CD4-positive, alpha-beta T cell treated with Interferon gamma for 1 hour (primary cell): ENCODE measurements around the gene NKD1.
"Not testable (repeated sequence)": the region's sequence is repeated elsewhere in the genome, so short reads cannot be mapped to it uniquely, and the experiment has no call there.

ENCODE experiments used
- DNase-seq: peaks from one replicate; pipeline ENCODE4 v3.0.0-alpha.2; 2020

Gene NKD1, protein sequence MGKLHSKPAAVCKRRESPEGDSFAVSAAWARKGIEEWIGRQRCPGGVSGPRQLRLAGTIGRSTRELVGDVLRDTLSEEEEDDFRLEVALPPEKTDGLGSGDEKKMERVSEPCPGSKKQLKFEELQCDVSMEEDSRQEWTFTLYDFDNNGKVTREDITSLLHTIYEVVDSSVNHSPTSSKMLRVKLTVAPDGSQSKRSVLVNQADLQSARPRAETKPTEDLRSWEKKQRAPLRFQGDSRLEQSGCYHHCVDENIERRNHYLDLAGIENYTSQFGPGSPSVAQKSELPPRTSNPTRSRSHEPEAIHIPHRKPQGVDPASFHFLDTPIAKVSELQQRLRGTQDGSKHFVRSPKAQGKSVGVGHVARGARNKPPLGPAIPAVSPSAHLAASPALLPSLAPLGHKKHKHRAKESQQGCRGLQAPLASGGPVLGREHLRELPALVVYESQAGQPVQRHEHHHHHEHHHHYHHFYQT

DNA sequence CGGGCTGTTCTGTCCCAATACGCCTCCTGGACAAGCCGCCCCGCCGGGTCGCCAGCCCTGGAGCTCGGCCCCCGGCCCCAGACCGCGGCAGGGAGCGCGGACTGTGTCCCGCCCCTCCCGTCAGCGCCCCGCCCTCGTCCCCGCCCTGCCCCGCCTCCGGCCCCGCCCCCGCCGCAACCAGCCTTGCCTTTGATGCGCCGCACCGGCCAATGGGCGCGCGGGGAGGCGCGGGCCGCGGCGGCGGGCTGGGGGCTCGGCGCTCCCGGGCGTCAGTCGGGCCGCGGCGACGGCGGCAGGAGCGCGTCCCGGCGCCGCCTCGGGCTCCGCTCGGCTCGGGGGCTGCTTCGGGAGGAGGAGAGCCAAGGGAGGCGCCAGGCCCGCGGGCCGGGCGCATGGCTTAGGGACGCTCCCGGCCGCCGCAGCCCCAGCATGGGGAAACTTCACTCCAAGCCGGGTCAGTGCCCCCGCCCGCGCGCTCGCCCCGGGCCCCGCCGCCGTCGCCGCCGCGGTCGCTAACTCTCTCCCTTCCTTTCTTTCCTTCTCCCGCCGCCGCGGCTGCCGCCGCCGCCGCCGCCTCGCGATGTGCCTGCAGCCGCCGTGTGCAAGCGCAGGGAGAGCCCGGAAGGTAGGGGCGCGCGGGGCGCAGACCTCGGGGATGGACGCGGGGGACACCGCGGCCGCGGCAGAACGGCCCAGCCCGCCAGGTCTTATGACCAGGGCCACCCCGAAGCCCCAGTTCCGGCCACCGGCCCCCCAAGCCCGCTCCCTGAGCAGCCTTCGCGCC, at the start of gene NKD1:
TSS of gene NKD1 (plus strand) at position 272 of the 784 bp plus-strand sequence. CDS start at position 430, 158 bp downstream.
- peak; percentile 70 for DNase-seq

DNA sequence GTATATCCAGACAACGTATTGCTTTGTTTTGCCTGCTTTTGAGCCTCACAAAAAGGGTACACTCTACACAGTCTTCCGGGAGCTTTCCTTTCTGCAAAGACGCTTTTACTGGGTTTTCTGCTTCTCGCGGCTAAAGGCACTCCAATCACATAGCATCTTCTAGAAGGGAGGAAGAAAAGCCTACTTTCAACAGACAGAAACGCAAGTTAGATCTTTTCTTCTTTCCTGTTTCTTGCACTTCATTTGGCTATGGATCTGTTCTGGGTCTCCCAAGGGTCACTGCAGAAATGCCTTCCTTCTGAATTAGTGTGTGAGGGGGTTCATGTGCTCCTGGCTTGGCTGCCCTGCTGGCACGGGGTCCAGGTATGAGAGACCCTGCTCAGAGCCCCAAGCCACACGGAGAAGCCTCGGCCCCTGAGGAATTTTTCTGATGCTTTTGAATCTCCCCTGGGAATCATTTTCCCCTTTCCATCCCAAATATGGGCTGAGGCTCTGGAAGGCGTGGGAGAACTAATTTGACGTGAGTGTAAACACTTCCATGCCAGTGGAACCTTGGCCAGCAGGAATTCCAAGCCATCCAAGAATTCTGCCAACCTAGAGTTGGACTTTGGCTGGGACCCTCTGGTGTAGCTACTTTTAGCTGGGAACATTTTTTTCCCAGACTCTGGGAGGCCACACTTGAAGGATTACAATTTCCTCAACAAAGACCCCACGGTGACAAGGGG, 49.6 kb upstream of the NKD1 start:
- DNase-seq: no peak

DNA sequence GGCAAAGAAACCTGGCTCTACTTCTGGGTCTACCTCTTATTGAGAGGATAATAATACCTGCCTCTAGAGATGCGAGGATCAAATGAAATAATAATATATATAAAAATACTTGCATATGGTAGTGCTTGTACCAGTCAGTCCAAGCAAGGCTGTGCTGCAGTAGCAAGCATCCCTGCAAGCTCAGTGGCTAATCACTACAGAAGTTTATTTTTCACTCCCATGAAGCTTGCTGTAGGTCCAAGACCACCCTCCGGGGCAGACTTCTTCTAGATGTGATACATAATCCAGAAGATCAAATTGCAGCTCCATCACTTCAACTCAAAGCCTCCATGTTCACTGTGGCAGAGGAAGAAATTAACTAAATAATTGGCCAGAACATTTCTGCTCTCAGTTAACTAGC, 48.9 kb upstream of the NKD1 start:
- no peak for DNase-seq

DNA sequence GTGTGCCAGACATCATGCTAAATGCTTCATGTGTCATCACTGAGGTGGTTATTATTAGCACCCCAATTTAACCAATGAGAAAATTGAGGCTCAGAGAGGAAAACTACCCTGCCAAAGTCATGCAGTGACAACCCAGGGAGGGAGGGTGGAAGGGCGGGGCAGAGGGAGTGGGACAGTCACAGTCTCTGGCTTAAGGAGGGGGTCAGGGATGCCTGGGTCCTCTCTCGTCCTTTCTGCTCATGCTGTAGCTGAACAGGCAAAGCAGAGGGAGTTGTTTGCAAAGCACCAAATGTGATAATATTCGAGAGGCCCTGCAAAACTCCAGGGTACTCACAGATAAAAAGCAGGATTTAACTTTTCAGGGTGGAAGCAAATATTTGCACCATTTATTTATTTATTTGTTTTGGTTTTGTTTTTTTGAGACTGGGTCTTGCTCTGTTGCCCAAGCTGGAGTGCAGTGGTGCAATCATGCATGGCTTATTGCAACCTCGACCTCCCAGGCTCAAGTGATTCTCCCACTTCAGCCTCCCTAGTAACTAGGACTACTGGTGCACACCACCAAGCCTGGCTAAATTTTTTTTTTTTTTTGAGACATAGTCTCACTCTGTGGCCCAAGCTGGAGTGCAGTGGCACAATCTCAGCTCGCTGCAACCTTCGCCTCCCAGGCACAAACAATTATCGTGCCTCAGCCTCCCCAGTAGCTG, 47.9 kb upstream of the NKD1 start:
- DNase-seq: no peak

DNA sequence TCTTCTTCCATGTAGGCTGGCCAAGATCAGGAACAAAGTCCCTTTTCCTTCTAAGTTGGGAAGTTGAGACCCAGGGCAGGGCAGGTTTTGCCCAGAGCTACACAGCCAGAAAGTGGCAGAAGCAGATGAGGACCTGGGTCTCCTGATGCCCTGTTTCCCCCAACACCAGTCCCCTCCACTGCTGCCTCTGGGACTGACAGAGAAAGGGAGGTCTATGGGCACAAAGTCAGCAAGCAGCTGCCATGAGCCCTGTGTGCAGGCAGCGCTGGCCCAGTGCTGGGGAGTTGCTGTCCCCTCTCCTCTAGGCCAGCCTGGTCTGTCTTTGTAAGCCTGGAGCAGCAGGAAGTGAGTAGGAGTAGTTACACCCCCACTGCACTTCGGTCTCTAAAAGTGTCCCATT, 46.9 kb upstream of the NKD1 start:
- DNase-seq: no peak

DNA sequence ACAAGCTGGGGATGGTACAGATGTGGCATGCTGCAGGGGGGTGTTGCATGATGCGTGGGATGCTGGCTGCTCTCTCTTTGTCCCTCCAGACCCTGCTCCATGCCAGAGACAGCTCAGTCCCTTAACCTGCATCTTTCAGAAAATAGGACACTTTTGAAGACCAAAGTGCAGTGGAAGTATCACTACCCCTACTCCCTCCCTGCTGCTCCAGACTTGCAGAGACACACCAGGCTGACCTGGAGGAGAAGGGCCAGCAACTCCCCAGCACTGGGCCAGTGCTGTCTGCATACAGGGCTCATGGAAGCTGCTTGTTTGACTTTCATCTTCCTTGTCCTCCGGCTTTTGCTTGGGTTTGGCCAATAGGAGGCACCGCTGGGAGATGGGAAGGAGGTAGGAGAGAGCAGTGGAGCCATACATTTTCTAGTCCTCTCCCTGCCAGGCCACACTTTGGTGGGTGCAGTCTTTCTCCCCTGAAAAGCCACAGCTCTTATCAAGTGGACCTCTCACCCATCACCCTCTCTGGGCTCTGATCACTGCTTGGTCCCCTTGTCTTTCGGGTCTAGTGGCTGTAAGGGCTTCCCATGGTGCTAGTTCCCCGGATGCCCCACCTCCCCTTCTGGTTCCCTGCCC, 46.1 kb upstream of the NKD1 start:
- no peak for DNase-seq

DNA sequence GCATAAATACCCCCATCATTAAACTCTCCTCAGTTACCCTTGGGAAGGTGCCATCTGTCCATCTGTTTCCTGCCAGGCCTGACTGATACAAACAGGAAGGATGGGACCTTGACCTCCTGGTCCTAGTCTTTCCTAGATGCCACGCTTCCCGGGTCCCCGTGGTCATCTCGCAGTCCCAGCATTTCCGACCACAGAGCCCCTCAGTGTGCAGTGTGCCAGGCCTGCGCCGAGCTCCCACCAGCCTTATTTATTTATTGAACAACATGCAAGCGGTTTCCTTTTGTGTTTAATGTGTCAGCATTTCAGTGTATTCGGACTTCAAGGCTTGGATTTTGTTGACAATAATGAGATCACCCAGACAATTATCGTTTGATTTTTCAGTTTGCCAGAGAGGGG, 45.6 kb upstream of the NKD1 start:
- DNase-seq: no peak

DNA sequence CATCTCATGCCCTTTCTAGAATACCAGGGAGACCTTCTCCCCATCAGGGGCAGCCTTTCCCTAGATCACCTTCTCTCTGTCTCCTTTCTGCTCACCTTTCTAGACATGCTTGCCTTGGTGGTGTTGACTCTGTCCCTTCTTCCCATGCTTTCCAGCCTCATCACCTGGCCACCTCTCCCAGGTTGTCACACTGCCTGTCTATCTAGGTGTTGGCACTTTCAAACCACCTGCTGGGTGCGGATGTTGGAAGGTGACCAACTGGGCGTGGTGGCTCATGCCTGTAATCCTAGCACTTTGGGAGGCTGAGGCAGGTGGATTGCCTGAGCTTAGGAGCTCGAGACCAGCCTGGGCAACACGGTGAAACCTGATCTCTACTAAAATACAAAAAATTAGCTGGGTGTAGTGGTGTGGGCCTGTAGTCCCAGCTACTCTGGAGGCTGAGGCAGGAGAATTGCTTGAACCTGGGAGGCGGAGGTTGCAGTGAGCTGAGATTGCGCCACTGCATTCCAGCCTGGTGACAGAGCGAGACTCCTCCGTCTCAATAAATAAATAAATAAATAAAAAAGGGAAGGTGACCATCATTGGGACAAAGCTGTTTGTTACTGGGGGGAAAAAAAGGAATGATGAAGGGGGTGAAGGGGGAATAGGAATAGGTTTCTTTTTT, 44.2 kb upstream of the NKD1 start:
- not testable (repeated sequence) for DNase-seq

DNA sequence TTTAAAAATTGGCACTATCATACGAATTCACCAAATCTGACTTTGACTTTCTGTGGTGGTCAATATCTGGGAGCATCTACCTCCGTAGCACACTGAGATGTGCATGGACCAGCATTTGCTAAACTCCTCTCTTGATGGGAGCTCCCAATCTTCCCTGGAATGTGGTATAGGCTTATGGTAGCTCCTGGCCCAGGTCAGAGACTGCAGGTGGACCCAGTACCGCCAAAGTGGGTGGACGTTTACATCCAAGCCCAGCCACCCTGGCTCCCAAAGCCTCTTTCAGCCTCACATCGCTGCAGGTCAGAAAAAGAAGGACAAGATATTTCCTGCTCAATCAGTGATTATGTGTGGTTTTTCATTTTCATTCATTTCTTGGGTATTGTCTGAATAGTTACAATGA, 43.1 kb upstream of the NKD1 start:
- DNase-seq: no peak

DNA sequence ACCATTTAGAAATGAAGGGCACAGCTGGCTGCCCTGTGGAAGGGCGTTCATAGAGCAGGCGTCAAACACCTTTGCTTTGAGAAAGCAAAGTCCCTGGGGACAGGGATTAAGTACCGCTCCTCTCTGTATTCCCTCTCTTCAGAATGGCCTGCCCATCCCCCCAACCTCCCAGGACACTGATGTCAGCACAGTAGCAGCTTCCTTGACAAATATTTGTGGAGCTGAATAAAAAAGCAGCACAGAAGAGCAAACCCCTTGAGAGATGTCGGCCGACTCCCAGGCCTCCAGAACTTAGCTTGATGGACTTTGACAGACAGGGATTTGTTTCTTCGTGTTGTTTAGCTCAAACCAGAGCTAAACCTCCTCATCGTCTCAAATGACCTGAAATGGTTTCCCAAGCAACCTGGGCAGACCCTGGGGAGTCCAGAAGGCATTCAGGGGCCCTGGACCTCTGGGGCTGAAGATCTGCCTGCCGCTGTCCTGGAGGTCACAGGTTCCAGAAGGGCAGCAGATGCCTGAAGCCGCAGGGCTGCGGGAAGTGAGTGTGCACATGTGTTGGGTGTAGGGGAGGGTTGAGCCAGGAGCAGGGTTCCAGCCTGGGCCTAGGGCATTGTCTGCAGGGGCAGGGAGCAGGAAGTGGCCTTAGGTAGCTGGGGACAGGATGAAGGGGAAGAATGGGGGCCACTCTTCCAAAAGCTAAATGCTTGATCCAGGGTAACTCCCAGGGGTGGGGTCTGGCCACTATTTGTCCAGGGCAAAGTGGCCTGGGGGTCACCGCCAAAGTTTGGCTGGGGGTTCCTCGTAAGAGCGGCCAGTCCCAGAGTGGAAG, 42.3 kb upstream of the NKD1 start:
- no peak for DNase-seq

DNA sequence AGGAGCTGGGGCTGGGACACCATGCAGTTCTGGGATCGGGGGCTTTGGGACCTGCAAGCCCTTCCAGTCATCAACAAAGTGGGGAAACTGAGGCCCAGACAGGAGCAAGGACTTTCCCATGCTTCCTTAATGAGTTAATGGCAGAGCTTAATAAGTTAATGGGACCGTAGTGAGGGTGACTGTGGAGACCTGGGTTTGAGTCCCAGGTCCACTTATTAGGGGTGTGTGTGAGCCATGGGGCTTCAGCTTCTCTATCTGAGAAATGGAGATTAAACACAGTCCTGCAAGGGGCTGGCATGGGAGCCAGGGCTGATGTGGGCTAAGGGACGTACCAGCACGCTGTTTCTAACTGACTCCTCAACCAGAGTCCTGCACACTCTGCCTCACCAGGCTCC, 41.7 kb upstream of the NKD1 start:
- DNase-seq: no peak

DNA sequence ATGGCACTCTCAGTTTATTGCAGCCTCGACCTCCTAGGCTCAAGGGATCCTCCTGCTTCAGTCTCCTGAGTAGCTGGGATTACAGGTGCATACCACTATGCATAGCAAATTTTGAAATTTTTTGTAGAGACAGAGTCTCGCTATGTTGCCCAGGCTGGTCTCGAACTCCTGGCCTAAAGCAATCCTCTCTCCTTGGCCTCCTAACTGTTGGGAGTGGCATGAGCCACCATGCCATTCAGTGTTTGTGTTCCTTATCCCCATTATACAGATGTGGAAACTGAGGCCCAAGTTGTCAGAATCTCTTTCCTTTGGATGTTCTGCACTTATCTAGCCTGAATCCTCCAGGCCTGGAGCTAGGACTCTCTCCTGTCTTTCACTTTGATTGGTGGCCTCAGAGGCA, 40.8 kb upstream of the NKD1 start:
- DNase-seq: no peak

DNA sequence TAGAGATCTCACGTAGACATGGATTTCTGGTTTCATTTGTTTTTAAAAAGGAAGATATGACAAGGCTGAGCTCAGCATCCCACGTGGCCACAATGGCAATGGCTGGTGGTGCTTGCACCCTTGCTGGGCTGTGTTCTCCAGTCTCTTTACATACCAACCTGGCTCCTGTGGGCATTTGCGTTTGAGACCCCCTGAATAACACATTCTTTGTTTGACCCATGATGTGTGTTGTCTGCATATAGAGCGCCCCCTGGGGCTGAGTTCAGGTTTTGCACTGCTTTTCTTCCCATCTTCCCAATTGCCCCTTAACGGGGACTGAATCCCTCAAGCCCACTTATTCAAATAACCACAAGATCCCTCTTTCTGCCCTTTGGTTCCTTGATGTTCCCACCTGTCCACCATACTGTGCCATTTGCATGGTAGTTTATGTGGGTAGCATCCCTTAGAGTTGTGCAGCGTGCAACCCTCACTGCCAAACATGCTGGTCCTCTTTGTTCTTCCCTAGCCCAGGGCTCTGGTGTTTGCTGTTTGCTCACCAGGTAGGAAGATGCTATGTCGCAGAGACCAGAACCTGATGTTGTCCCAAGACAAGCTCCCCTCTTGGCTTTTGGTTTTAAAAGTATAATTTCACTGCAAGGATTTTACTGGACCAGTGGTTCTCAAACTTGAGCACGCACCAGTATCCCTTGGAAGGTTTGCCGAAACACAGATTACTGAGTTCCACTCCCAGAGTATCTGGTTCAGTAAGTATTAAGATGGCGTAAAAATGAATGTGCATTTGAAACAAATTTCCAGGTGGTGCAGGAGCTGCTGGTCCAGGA, 38.5 kb upstream of the NKD1 start:
- DNase-seq: no peak

DNA sequence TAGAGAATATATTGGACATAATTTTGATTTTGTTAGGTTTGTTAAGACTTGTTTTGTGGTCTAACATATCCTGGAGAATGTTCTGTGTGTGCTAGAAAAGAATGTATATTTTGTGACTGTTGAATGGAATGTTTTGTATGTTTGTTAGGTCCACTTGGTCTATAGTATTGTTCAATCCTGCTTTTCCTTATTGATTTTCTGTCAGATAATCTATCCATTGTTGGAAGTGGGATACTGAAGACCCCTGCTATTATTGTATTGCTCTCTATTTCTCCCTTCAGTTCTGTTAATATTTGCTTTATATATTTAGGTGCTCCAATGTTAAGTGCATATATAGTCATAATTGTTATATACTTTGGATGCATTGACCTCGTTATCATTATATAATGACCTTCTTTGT, 33.0 kb upstream of the NKD1 start:
- no peak for DNase-seq

DNA sequence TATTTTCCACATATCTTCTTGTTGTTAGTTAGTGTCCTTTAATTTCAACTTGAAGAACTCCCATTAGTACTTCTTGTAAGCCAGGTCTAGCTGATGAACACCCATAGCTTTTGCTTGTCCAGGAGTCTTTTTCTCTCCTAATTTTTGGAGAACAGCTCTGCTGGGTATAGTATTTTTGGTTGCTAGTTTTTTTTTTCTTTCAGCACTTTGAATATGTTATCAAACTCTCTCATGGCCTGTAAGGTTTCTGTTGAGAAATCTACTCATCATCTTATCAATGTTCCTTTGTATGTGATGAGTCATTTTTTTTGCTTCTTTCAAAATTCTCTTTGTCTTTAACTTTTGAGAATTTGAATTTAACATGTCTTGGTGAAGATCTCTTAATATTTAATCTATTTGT, 31.8 kb upstream of the NKD1 start:
- no peak for DNase-seq

DNA sequence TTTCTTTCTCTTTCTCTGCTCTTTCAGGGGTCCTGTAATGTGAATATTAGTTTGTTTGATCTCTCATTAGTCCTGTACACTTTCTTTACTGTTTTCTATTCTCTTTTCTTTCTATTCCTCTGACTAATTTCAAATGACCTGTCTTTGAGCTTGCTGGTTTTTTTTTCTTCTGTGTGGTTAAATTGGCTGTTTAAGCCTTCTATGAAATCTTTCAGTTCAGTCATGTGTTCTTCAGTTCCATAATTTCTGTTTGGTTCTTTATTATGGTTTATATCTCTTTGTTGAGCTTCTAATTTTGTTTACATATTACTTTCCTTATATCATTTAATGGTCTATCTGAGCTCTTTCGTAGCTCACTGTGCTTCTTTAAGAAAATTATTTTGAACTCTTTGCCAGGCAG, 31.3 kb upstream of the NKD1 start:
- no peak for DNase-seq

DNA sequence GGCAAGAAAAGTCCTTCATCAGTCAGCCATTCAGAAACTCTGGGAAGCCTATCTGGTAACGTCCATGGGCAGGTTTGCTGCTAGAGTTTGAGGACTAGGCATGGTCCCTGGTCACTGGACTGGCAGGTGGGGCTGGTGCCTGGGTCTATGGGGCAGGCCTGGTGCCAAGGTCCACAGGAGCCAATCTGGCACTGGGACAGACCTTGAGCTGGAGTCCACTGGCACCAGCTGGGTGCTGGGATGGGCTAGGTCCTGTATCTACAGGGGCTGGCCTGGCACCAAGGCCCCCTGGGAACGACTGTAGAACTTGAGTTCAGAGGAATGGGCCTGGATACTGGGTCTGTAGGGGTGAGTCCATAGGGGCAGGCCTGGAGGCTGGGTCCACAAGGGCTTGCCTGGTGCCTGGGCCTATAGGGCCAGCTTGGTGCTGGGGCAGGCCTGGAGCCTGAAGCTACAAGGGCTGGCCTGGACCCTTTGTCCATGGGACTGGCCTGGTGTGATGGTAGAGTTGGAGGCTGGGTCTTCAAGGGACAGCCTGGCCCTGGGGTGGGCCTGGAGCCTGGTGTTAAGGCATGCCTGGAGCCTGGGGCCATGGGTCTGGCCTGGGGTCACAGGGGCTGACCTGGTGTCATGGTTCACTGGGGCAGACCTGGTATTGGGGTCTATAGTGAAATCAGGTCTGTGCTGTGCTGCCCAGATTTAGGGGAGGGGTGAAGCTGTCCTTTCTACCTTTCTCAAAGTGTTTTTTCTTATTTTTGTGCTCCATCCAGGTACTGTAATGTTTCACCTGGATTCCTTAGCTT, 30.5 kb upstream of the NKD1 start:
- no peak for DNase-seq

DNA sequence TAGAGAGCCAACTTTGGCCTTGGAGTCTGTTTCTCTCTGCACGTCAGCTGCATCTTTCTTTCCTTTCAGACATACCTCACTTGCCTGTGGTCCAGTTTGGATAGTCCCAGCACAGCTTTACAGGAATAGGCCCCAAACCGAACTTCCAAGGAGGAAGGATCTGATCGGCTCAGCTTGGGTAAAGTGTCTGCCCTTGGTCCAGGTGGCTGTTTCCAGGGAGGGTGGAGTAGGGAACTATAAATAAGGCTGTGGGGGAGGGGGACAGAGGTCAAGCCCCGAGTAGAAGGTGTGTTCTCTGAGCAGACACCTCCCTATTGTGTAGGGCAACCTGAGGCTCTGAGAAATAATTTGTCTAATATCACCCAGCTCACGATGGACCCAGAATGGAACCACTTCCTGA, 29.2 kb upstream of the NKD1 start:
- no peak for DNase-seq

DNA sequence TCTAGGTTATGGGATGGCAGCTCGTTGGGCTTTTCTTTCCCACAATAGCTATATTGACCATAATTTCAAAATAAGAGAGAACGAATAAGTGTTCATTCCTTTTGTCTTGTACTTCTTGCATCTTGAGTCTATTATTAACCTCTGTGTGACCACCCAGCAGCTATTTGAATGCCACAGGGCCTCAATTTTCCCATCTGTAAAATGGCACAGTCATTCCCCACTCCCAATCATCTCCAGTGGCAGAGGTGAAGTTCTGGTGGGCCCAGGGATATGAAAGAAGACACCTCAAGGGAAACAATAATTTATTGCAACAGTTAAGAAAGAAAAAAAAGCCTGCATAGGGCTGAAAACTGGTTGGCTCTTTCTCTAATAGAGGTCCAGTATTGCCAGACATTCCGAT, 28.6 kb upstream of the NKD1 start:
- no peak for DNase-seq
